HepG2 (cell line): ENCODE results near the gene GPSM1. TPM values are rescaled to one million over a fixed set of nuclear protein-coding genes. Genes with fewer than 3 reads are reported as not detected.

Experiments
- ATF7 ChIP-seq, 2 experiments: fragments of 450-650 bp in 1 of 2; sonication (generic) in 1 of 2; formaldehyde crosslinking in 1 of 2; IDR thresholded peaks; 2 replicates each; pipeline versions ENCODE4 v1.4.0 to v1.6.1; 2016 to 2020; ENCODE audit warnings: antibody characterized with exemption in 1 of 2, mild to moderate bottlenecking in 1 of 2, missing genetic modification reagents in 1 of 2
- GABPB1 ChIP-seq: IDR thresholded peaks from 2 replicates; pipeline ENCODE4 v1.6.1; 2016; ENCODE audit warnings: mild to moderate bottlenecking, missing genetic modification reagents, moderate library complexity, missing compliant biosample characterization
- SP4 ChIP-seq: sonication (generic); formaldehyde crosslinking; IDR thresholded peaks from 2 replicates; pipeline ENCODE4 v1.8.1; 2023; ENCODE audit warnings: mild to moderate bottlenecking, missing genetic modification reagents
- ZMYM3 ChIP-seq: sonication (generic); formaldehyde crosslinking; IDR thresholded peaks from 2 replicates; pipeline ENCODE4 v1.5.1; 2020; ENCODE audit warnings: mild to moderate bottlenecking, missing genetic modification reagents
- ZNF232 ChIP-seq: sonication (generic); formaldehyde crosslinking; IDR thresholded peaks from 2 replicates; pipeline ENCODE4 v1.4.0; 2020; ENCODE audit warnings: missing genetic modification reagents, borderline replicate concordance
- ZNF274 ChIP-seq: sonication (generic); formaldehyde crosslinking; IDR thresholded peaks from 2 replicates; pipeline ENCODE4 v1.5.1; 2020; ENCODE audit warnings: mild to moderate bottlenecking, missing genetic modification reagents
- polyA plus RNA-seq, 8 experiments: library from polyadenylated mRNA; depleted of rRNA in 3 of 8; stranded (reverse) in 7 of 8; unstranded in 1 of 8; fragments of >200 nt; fragmentation: Illumina TruSeq in 4 of 8; extraction: Trizol in 4 of 8; gene quantifications; 2 replicates each; pipeline versions ENCODE4 v1.2.1 to v1.2.3, GENCODE V29; 2011 to 2016; ENCODE audit warnings: low read depth in 4 of 8, missing spikeins in 1 of 8, mixed read lengths in 1 of 8; ENCODE audit not compliant: insufficient read depth in 1 of 8
- total RNA-seq, 5 experiments: library from RNA; depleted of rRNA; stranded (reverse); fragments of >200 nt; fragmentation: Illumina TruSeq; extraction: Trizol; gene quantifications; 2 replicates each; pipeline ENCODE4 v1.2.3, GENCODE V29; 2016; ENCODE audit warnings: low read depth in 1 of 5
- TF ChIP-seq, protein P1 (sequence below): sonication (generic); formaldehyde crosslinking; conservative IDR thresholded peaks from 2 replicates; pipeline ENCODE4 v1.8.0; 2022; ENCODE audit warnings: missing genetic modification reagents
- TF ChIP-seq, protein P2 (sequence below): sonication (generic); formaldehyde crosslinking; IDR thresholded peaks from 2 replicates; pipeline ENCODE4 v1.4.0; 2020; ENCODE audit warnings: missing genetic modification reagents
- TF ChIP-seq, protein P3 (sequence below): sonication (generic); formaldehyde crosslinking; IDR thresholded peaks from 2 replicates; pipeline ENCODE4 v1.9.0; 2021; ENCODE audit warnings: missing genetic modification reagents, borderline replicate concordance
- TF ChIP-seq, protein P4 (sequence below): sonication (generic); formaldehyde crosslinking; IDR thresholded peaks from 2 replicates; pipeline ENCODE4 v1.8.0; 2022; ENCODE audit warnings: mild to moderate bottlenecking, missing genetic modification reagents, moderate library complexity

GPSM1 gene
- total and polyA plus RNA-seq, 2 of the 13 experiments (the other 11 are each of a cell fraction or from before 2014, with no cell fraction given) = 1.0 to 2.4 TPM

DNA sequence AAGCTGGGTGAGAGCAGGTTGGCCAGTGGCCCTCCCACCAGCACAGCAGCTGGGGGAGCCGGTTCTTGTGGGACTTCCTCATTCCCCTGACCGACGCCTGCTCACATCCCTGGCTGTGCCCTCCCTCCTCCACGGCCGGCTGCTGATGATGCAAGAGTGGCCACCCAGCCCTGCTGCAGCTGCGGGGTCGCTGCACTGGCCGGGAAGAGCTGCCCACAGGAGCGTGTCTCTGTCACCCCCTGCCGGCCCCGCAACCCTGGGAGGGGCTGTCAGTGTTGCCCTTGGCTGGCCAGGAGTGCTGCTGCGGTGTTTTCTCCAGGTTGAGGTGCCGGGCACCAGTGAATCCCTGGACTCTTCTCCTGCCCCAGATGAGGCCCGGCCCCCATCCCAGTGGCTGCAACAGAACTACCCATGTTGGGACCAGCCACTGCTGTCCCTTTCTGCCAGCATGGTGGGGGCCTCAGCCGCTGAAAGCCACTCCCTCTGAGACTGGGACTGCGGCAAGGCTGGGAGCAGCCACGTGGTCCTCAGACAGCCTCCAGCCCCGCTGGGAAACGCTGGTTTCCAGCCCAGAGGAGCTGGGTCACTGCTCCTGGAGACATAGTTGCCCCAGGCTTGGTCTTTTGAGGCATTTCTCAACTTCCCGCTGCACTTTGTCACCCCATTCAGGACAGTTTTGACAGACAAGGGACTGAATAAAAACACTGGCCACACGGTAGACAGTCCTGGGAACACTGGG is 45.4 kb downstream of the GPSM1 start (continued):
- TF ChIP-seq, protein P1, sequence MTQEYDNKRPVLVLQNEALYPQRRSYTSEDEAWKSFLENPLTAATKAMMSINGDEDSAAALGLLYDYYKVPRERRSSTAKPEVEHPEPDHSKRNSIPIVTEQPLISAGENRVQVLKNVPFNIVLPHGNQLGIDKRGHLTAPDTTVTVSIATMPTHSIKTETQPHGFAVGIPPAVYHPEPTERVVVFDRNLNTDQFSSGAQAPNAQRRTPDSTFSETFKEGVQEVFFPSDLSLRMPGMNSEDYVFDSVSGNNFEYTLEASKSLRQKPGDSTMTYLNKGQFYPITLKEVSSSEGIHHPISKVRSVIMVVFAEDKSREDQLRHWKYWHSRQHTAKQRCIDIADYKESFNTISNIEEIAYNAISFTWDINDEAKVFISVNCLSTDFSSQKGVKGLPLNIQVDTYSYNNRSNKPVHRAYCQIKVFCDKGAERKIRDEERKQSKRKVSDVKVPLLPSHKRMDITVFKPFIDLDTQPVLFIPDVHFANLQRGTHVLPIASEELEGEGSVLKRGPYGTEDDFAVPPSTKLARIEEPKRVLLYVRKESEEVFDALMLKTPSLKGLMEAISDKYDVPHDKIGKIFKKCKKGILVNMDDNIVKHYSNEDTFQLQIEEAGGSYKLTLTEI = no peak
- peak; percentile 53; the same call in 1 of the 2 replicates for TF ChIP-seq ZNF232 (CRISPR knock-in tag)
- TF ChIP-seq ZMYM3 (CRISPR knock-in tag) = no peak
- TF ChIP-seq, protein P2, sequence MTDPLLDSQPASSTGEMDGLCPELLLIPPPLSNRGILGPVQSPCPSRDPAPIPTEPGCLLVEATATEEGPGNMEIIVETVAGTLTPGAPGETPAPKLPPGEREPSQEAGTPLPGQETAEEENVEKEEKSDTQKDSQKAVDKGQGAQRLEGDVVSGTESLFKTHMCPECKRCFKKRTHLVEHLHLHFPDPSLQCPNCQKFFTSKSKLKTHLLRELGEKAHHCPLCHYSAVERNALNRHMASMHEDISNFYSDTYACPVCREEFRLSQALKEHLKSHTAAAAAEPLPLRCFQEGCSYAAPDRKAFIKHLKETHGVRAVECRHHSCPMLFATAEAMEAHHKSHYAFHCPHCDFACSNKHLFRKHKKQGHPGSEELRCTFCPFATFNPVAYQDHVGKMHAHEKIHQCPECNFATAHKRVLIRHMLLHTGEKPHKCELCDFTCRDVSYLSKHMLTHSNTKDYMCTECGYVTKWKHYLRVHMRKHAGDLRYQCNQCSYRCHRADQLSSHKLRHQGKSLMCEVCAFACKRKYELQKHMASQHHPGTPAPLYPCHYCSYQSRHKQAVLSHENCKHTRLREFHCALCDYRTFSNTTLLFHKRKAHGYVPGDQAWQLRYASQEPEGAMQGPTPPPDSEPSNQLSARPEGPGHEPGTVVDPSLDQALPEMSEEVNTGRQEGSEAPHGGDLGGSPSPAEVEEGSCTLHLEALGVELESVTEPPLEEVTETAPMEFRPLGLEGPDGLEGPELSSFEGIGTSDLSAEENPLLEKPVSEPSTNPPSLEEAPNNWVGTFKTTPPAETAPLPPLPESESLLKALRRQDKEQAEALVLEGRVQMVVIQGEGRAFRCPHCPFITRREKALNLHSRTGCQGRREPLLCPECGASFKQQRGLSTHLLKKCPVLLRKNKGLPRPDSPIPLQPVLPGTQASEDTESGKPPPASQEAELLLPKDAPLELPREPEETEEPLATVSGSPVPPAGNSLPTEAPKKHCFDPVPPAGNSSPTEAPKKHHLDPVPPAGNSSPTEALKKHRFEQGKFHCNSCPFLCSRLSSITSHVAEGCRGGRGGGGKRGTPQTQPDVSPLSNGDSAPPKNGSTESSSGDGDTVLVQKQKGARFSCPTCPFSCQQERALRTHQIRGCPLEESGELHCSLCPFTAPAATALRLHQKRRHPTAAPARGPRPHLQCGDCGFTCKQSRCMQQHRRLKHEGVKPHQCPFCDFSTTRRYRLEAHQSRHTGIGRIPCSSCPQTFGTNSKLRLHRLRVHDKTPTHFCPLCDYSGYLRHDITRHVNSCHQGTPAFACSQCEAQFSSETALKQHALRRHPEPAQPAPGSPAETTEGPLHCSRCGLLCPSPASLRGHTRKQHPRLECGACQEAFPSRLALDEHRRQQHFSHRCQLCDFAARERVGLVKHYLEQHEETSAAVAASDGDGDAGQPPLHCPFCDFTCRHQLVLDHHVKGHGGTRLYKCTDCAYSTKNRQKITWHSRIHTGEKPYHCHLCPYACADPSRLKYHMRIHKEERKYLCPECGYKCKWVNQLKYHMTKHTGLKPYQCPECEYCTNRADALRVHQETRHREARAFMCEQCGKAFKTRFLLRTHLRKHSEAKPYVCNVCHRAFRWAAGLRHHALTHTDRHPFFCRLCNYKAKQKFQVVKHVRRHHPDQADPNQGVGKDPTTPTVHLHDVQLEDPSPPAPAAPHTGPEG (CRISPR knock-in tag) = peak; percentile 72
- no peak for TF ChIP-seq ATF7 (IDR thresholded peaks at IDR 0.05)
- TF ChIP-seq ATF7 (CRISPR knock-in tag; IDR thresholded peaks at IDR 0.05) = peak; percentile 83; the same call in 1 of the 2 replicates
- 0 out of 2 replicates have a peak, but pooled peaks have one; percentile 10 for TF ChIP-seq ZNF274 (CRISPR knock-in tag)
- TF ChIP-seq, protein P3, sequence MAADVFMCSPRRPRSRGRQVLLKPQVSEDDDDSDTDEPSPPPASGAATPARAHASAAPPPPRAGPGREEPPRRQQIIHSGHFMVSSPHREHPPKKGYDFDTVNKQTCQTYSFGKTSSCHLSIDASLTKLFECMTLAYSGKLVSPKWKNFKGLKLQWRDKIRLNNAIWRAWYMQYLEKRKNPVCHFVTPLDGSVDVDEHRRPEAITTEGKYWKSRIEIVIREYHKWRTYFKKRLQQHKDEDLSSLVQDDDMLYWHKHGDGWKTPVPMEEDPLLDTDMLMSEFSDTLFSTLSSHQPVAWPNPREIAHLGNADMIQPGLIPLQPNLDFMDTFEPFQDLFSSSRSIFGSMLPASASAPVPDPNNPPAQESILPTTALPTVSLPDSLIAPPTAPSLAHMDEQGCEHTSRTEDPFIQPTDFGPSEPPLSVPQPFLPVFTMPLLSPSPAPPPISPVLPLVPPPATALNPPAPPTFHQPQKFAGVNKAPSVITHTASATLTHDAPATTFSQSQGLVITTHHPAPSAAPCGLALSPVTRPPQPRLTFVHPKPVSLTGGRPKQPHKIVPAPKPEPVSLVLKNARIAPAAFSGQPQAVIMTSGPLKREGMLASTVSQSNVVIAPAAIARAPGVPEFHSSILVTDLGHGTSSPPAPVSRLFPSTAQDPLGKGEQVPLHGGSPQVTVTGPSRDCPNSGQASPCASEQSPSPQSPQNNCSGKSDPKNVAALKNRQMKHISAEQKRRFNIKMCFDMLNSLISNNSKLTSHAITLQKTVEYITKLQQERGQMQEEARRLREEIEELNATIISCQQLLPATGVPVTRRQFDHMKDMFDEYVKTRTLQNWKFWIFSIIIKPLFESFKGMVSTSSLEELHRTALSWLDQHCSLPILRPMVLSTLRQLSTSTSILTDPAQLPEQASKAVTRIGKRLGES = no peak
- TF ChIP-seq, protein P4, sequence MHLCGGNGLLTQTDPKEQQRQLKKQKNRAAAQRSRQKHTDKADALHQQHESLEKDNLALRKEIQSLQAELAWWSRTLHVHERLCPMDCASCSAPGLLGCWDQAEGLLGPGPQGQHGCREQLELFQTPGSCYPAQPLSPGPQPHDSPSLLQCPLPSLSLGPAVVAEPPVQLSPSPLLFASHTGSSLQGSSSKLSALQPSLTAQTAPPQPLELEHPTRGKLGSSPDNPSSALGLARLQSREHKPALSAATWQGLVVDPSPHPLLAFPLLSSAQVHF (CRISPR knock-in tag) = no peak
- peak; percentile 52; the same call in 1 of the 2 replicates for TF ChIP-seq SP4
- TF ChIP-seq GABPB1 = peak; percentile 80
